ENCODE measurements around the gene IKZF3. TPM values are rescaled to one million over a fixed set of nuclear protein-coding genes. Genes with fewer than 3 reads are reported as not detected.
A peak's percentile ranks its signal among the peaks of the same experiment; 100 is the strongest.
"Not testable (repeated sequence)": the region's sequence is repeated elsewhere in the genome, so short reads cannot be mapped to it uniquely, and the experiment has no call there.

IKZF3 gene
- 1 to 10 TPM; 1.6 TPM for total RNA-seq
- long read RNA-seq, donor 1: 0 reads
- long read RNA-seq, donor 2, partial matches to known transcripts: 0 of 1 reads
- long read RNA-seq, donor 2, other reads (novel, unspliced or antisense): 1 of 1 reads

GRCh38 chr17:39863918-39864746 is at the start of gene IKZF3:
Gene IKZF3, minus strand, starts transcription at chr17:39864312. Its CDS starts 186 bp downstream, at chr17:39864126.
- intact Hi-C loops (cut with DNase I): no loop called here
- peak; percentile 82 for DNase-seq (ENCODE audit: low spot score)

GRCh38 chr17:39908789-39909352 is 44.8 kb upstream of the IKZF3 start:
- intact Hi-C loops (cut with DNase I): no loop called here
- DNase-seq (ENCODE audit: low spot score): no peak

GRCh38 chr17:39904990-39905288 is 40.8 kb upstream of the IKZF3 start:
- no peak for DNase-seq (ENCODE audit: low spot score)
- intact Hi-C loops (cut with DNase I): no loop called here

- DNase-seq (ENCODE audit: low spot score): no peak
- intact Hi-C loops (cut with DNase I): no loop called here
Observed at GRCh38 chr17:39903158-39903884, 39.2 kb upstream of the IKZF3 start.

- DNase-seq (ENCODE audit: low spot score); intact Hi-C loops (cut with DNase I): not testable (repeated sequence)
Observed at GRCh38 chr17:39902027-39902426, 37.9 kb upstream of the IKZF3 start.

- DNase-seq (ENCODE audit: low spot score): no peak
- intact Hi-C loops (cut with DNase I): no loop called here
Observed at GRCh38 chr17:39899215-39899614, 35.1 kb upstream of the IKZF3 start.

- no peak for DNase-seq (ENCODE audit: low spot score)
- intact Hi-C loops (cut with DNase I): no loop called here
Observed at GRCh38 chr17:39898088-39898487, 34.0 kb upstream of the IKZF3 start.

GRCh38 chr17:39894681-39895376 is 30.7 kb upstream of the IKZF3 start:
- no peak for DNase-seq (ENCODE audit: low spot score)
- intact Hi-C loops (cut with DNase I): no loop called here

- intact Hi-C loops (cut with DNase I): no loop called here
- DNase-seq (ENCODE audit: low spot score): no peak
Observed at GRCh38 chr17:39889200-39889599, 25.1 kb upstream of the IKZF3 start.

- intact Hi-C loops (cut with DNase I): no loop called here
Observed at GRCh38 chr17:39887078-39887477, 23.0 kb upstream of the IKZF3 start.

GRCh38 chr17:39886102-39886501 is 22.0 kb upstream of the IKZF3 start:
- DNase-seq (ENCODE audit: low spot score); intact Hi-C loops (cut with DNase I): not testable (repeated sequence)

More at GRCh38 chr17:39887078-39887477, 23.0 kb upstream of the IKZF3 start:
- DNase-seq (ENCODE audit: low spot score): no peak

- DNase-seq (ENCODE audit: low spot score): no peak
- intact Hi-C loops (cut with DNase I): no loop called here
Observed at GRCh38 chr17:39872751-39873150, 8.6 kb upstream of the IKZF3 start.

- intact Hi-C loops (cut with DNase I): no loop called here
Observed at GRCh38 chr17:39871801-39872200, 7.7 kb upstream of the IKZF3 start.

GRCh38 chr17:39870776-39871175 is 6.7 kb upstream of the IKZF3 start:
- DNase-seq (ENCODE audit: low spot score): no peak
- intact Hi-C loops (cut with DNase I): no loop called here

More at GRCh38 chr17:39871801-39872200, 7.7 kb upstream of the IKZF3 start:
- no peak for DNase-seq (ENCODE audit: low spot score)

GRCh38 chr17:39868554-39868942 is 4.4 kb upstream of the IKZF3 start:
- intact Hi-C loops (cut with DNase I): no loop called here
- no peak for DNase-seq (ENCODE audit: low spot score)

- no peak for DNase-seq (ENCODE audit: low spot score)
- intact Hi-C loops (cut with DNase I): no loop called here
Observed at GRCh38 chr17:39867880-39868553, 3.9 kb upstream of the IKZF3 start, which contains the start of gene ZPBP2. Gene ZPBP2, plus strand, starts transcription at chr17:39868202. Its CDS starts 153 bp downstream, at chr17:39868355.

GRCh38 chr17:39867084-39867879 is 3.2 kb upstream of the IKZF3 start:
- intact Hi-C loops (cut with DNase I): no loop called here
- no peak for DNase-seq (ENCODE audit: low spot score)

GRCh38 chr17:39866013-39866730 is 2.1 kb upstream of the IKZF3 start:
- intact Hi-C loops (cut with DNase I): no loop called here
- DNase-seq (ENCODE audit: low spot score): no peak
